IPS-11a (cell line): ENCODE data around the gene IQCH.

Experiments used
- H3K4me3 ChIP-seq: one replicate; pipeline ENCODE4 v1.5.1; 2013; ENCODE audit warnings: low read depth, low read length, control low read depth

Gene IQCH

GRCh38 chr15:67296684-67297083, 42.1 kb downstream of the IQCH start:
- no peak overlapping the region for H3K4me3 ChIP-seq

- no peak overlapping the region for H3K4me3 ChIP-seq
These were observed 45.9 kb downstream of the IQCH start for GRCh38 chr15:67300266-67301025.

GRCh38 chr15:67303490-67304363, 49.1 kb downstream of the IQCH start:
- no peak overlapping the region for H3K4me3 ChIP-seq

GRCh38 chr15:67304778-67305177, 50.2 kb downstream of the IQCH start:
- H3K4me3 ChIP-seq = no peak overlapping the region

- H3K4me3 ChIP-seq = no peak overlapping the region
These were observed 50.9 kb downstream of the IQCH start for GRCh38 chr15:67305506-67305905.

GRCh38 chr15:67307156-67307555, 52.6 kb downstream of the IQCH start:
- H3K4me3 ChIP-seq = no peak overlapping the region

GRCh38 chr15:67307889-67308597, 53.5 kb downstream of the IQCH start:
- no peak overlapping the region for H3K4me3 ChIP-seq

GRCh38 chr15:67311731-67312130, 57.1 kb downstream of the IQCH start:
- H3K4me3 ChIP-seq = no peak overlapping the region

GRCh38 chr15:67319961-67320360, 65.4 kb downstream of the IQCH start:
- no peak overlapping the region for H3K4me3 ChIP-seq

- no peak overlapping the region for H3K4me3 ChIP-seq
These were observed 66.8 kb downstream of the IQCH start for GRCh38 chr15:67321352-67321751.

GRCh38 chr15:67322481-67322880, 67.9 kb downstream of the IQCH start:
- H3K4me3 ChIP-seq = no peak overlapping the region

- H3K4me3 ChIP-seq = no peak overlapping the region
These were observed 72.7 kb downstream of the IQCH start for GRCh38 chr15:67327312-67327711.

- no peak overlapping the region for H3K4me3 ChIP-seq
These were observed 73.2 kb downstream of the IQCH start for GRCh38 chr15:67327737-67328136.

- no peak overlapping the region for H3K4me3 ChIP-seq
These were observed 75.6 kb downstream of the IQCH start for GRCh38 chr15:67329984-67330733.

GRCh38 chr15:67331676-67332075, 77.1 kb downstream of the IQCH start:
- H3K4me3 ChIP-seq = no peak overlapping the region

GRCh38 chr15:67335026-67335425, 80.4 kb downstream of the IQCH start:
- H3K4me3 ChIP-seq = no peak overlapping the region

GRCh38 chr15:67335534-67336222, 81.1 kb downstream of the IQCH start:
- H3K4me3 ChIP-seq = no peak overlapping the region

- H3K4me3 ChIP-seq = no peak overlapping the region
These were observed 86.0 kb downstream of the IQCH start for GRCh38 chr15:67340630-67341029.

- H3K4me3 ChIP-seq = no peak overlapping the region
These were observed 87.0 kb downstream of the IQCH start for GRCh38 chr15:67341539-67341938.

GRCh38 chr15:67343206-67343605, 88.6 kb downstream of the IQCH start:
- H3K4me3 ChIP-seq = no peak overlapping the region
